ENCODE data around the gene GRPR. TPM values are rescaled to one million over a fixed set of nuclear protein-coding genes. Genes with fewer than 3 reads are reported as not detected.

GRPR gene
- total and polyA plus RNA-seq, 10 of the 15 experiments (the other 5 are each of a cell fraction or from before 2014, with no cell fraction given) = 0.10 to 3.7 (median 0.21) TPM; not detected in 1

GRCh38 chrX:16114611-16115010 lies 8.8 kb upstream of the GRPR start (continued):
- TF ChIP-seq POLR2AphosphoS5 (IDR thresholded peaks at IDR 0.05; ENCODE audit: low read length) = no peak
- peak; percentile 60 for TF ChIP-seq BCL11A (IDR thresholded peaks at IDR 0.05; ENCODE audit: low read depth, low read length)
- no peak for TF ChIP-seq JUND (IDR thresholded peaks at IDR 0.05; ENCODE audit: low read depth, low read length)
- TF ChIP-seq MEF2B (IDR thresholded peaks at IDR 0.05; ENCODE audit: partially characterized antibody, poor library complexity, severe bottlenecking) = peak; percentile 77
- TF ChIP-seq CHD1 (IDR thresholded peaks at IDR 0.05; ENCODE audit: low read depth, low read length) = no peak
- TF ChIP-seq TCF7 (IDR thresholded peaks at IDR 0.05; ENCODE audit: borderline replicate concordance) = no peak
- no peak for TF ChIP-seq ZNF207 (IDR thresholded peaks at IDR 0.05; ENCODE audit: borderline replicate concordance)
- TF ChIP-seq TAF1 (IDR thresholded peaks at IDR 0.05; ENCODE audit: borderline replicate concordance, low read depth, low read length) = no peak
- no peak for TF ChIP-seq TCF12 (IDR thresholded peaks at IDR 0.05; ENCODE audit: low read depth, low read length)
- no peak for TF ChIP-seq YY1 (IDR thresholded peaks at IDR 0.05; ENCODE audit: low read depth, low read length)
- peak; percentile 33; the same call in 1 of the 2 replicates for TF ChIP-seq NFIC (IDR thresholded peaks at IDR 0.05; ENCODE audit: low read depth, low read length)
- no peak for TF ChIP-seq MYC (IDR thresholded peaks at IDR 0.05; ENCODE audit: insufficient read depth, insufficient read length, insufficient replicate concordance, low read length, severe bottlenecking)
- TF ChIP-seq STAT1 (conservative IDR thresholded peaks at IDR 0.05) = no peak
- TF ChIP-seq IKZF1 (conservative IDR thresholded peaks at IDR 0.05) = peak; percentile 55
- TF ChIP-seq PAX8 (IDR thresholded peaks at IDR 0.05) = no peak
- TF ChIP-seq FOXM1 (IDR thresholded peaks at IDR 0.05; ENCODE audit: low read depth, low read length) = no peak
- TF ChIP-seq CREM (IDR thresholded peaks at IDR 0.05; ENCODE audit: low read depth) = no peak
- no peak for TF ChIP-seq BCL3 (IDR thresholded peaks at IDR 0.05; ENCODE audit: borderline replicate concordance, insufficient read depth, low read depth, low read length, poor library complexity, severe bottlenecking)
- no peak for TF ChIP-seq PAX5 (IDR thresholded peaks at IDR 0.05; ENCODE audit: borderline replicate concordance, low read depth, low read length)
- no peak for TF ChIP-seq SMARCA5 (IDR thresholded peaks at IDR 0.05)
- TF ChIP-seq ZZZ3 (IDR thresholded peaks at IDR 0.05; ENCODE audit: control insufficient read depth, insufficient read length, low read depth) = no peak
- no peak for TF ChIP-seq NFXL1 (IDR thresholded peaks at IDR 0.05; ENCODE audit: borderline replicate concordance)
- no peak for TF ChIP-seq HDGF (IDR thresholded peaks at IDR 0.05)
- TF ChIP-seq MYB (IDR thresholded peaks at IDR 0.05; ENCODE audit: borderline replicate concordance, low read depth, low read length) = no peak
- no peak for TF ChIP-seq NR2C2 (IDR thresholded peaks at IDR 0.05; ENCODE audit: borderline replicate concordance, control insufficient read depth, insufficient read length, low read depth)
- peak; percentile 83 for TF ChIP-seq RUNX3 (IDR thresholded peaks at IDR 0.05; ENCODE audit: low read length)
- no peak for TF ChIP-seq CBFB (IDR thresholded peaks at IDR 0.05; ENCODE audit: low read depth)
- no peak for TF ChIP-seq ESRRA (IDR thresholded peaks at IDR 0.05; ENCODE audit: low read length)
- TF ChIP-seq TCF3 (IDR thresholded peaks at IDR 0.05; ENCODE audit: borderline replicate concordance, insufficient read depth, low read depth, low read length) = no peak
